Parathyroid adenoma (tissue), 2 donors: ENCODE results near the gene ANKLE2.

Source experiments
- H2AFZ ChIP-seq: fragments of 300-600 bp; sonication (generic); one replicate; pipeline ENCODE4 v1.7.0; 2017; ENCODE audit warnings: antibody characterized with exemption, mild to moderate bottlenecking
- H3K27ac ChIP-seq: fragments of 300-600 bp; sonication (generic); one replicate; pipeline ENCODE4 v1.7.0; 2017
- H3K27me3 ChIP-seq: fragments of 300-600 bp; sonication (generic); one replicate; pipeline ENCODE4 v1.7.0; 2017; ENCODE audit warnings: low read length; ENCODE audit not compliant: control insufficient read depth, insufficient read depth
- H3K36me3 ChIP-seq: fragments of 300-600 bp; sonication (generic); one replicate; pipeline ENCODE4 v1.7.0; 2017; ENCODE audit warnings: low read length; ENCODE audit not compliant: control insufficient read depth, insufficient read depth
- H3K4me1 ChIP-seq: fragments of 300-600 bp; sonication (generic); one replicate; pipeline ENCODE4 v1.7.0; 2017; ENCODE audit warnings: control low read depth
- H3K4me2 ChIP-seq: fragments of 300-600 bp; sonication (generic); one replicate; pipeline ENCODE4 v1.7.0; 2017; ENCODE audit warnings: low read length
- H3K4me3 ChIP-seq: fragments of 300-600 bp; sonication (generic); one replicate; pipeline ENCODE4 v1.7.0; 2017; ENCODE audit warnings: low read depth, low read length
- H3K79me2 ChIP-seq: fragments of 300-600 bp; sonication (generic); one replicate; pipeline ENCODE4 v1.7.0; 2017; ENCODE audit warnings: control low read depth
- H3K9ac ChIP-seq: fragments of 300-600 bp; sonication (generic); one replicate; pipeline ENCODE4 v1.7.0; 2017; ENCODE audit warnings: mild to moderate bottlenecking
- H3K9me3 ChIP-seq: fragments of 300-600 bp; sonication (generic); one replicate; pipeline ENCODE4 v1.7.0; 2017; ENCODE audit warnings: low read length; ENCODE audit not compliant: control insufficient read depth
- TF ChIP-seq, protein P1 (sequence below): fragments of 300-600 bp; sonication (generic); IDR thresholded peaks from one replicate; pipeline ENCODE4 v1.7.0; 2017; ENCODE audit warnings: antibody characterized with exemption, mild to moderate bottlenecking
- donor health status: primary hyperparathyroidism.

Gene ANKLE2

DNA sequence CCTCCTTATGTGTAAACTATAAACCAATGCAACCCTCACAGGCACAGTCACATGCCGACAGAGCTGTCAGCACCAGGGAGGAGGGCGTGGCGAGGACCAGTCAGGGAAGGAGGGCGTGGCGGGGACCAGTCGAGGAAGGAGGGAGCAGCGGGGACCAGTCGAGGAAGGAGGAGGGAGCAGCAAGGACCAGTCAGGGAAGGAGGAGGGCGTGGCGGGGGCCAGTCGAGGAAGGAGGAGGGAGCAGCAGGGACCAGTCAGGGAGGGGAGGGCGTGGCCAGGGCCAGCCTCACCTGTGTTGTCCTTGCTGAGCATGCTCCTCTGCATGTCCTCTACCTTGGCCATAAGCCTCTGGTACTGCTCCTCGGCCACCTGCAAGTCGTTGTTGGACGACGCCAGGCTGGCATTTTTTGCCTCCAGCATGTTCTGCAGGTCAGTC, 42.8 kb upstream of the ANKLE2 start:
- Histone ChIP-seq H3K4me2 (no peak overlapping the region), H3K36me3 (no peaks in the 10 kb centered on the region), H3K79me2 (peaks cover 24% of the 10 kb centered on the region), H3K9ac (no peak overlapping the region), H3K4me3 (no peak overlapping the region), H3K4me1 (no peaks in the 10 kb centered on the region), H3K9me3 (no peaks in the 10 kb centered on the region), H3K27me3 (no peaks in the 10 kb centered on the region), H3K27ac (no peak overlapping the region), H2AFZ (no peak overlapping the region)
- TF ChIP-seq, protein P1, sequence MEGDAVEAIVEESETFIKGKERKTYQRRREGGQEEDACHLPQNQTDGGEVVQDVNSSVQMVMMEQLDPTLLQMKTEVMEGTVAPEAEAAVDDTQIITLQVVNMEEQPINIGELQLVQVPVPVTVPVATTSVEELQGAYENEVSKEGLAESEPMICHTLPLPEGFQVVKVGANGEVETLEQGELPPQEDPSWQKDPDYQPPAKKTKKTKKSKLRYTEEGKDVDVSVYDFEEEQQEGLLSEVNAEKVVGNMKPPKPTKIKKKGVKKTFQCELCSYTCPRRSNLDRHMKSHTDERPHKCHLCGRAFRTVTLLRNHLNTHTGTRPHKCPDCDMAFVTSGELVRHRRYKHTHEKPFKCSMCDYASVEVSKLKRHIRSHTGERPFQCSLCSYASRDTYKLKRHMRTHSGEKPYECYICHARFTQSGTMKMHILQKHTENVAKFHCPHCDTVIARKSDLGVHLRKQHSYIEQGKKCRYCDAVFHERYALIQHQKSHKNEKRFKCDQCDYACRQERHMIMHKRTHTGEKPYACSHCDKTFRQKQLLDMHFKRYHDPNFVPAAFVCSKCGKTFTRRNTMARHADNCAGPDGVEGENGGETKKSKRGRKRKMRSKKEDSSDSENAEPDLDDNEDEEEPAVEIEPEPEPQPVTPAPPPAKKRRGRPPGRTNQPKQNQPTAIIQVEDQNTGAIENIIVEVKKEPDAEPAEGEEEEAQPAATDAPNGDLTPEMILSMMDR = no peak

DNA sequence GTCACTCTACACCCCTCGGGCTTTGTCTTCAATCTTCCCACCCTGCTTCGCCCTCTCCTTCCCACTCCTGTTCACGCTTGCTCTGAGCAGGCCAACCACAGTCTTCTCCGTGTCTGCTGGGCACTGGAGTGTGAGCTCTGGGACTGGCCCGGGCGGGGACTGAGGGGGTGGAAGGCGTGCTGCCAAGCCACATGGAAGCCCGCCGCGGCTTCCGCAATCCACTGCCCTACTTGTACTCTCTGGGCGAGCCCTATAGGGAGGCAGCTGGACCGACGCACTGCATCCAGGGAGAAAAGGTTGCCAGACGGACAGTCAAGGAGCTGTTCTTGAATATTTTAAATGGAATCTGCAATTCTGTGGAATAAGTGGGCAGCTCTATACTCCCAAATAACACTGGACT, 42.3 kb upstream of the ANKLE2 start:
- H3K4me2 ChIP-seq = no peak overlapping the region
- no peak overlapping the region for H3K27ac ChIP-seq
- no peak overlapping the region for H3K9ac ChIP-seq
- H3K4me1 ChIP-seq = no peaks in the 10 kb centered on the region
- no peaks in the 10 kb centered on the region for H3K9me3 ChIP-seq
- H2AFZ ChIP-seq = no peak overlapping the region
- no peaks in the 10 kb centered on the region for H3K36me3 ChIP-seq
- peaks cover 24% of the 10 kb centered on the region for H3K79me2 ChIP-seq
- H3K27me3 ChIP-seq = no peaks in the 10 kb centered on the region
- TF ChIP-seq, protein P1 = no peak
- H3K4me3 ChIP-seq = no peak overlapping the region

DNA sequence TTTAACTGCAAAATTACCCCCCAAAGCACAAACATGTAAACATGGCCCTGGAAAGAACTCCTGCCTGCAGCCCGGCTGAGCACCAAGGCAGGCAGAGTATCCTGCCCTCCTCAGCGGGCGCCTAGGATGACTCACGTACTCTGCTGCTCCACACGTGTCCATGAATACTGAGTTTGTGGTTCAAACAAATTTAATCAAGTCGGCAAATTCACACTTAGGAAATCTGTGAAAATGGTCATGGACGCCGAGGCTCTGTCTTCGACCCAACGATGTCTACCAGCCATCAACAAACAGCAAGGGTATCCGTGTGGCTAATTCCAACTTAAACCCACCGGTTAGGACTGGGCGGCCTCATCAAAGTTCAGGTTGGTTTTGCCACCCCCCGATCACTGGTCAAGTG, 41.5 kb upstream of the ANKLE2 start:
- H2AFZ ChIP-seq = no peak overlapping the region
- H3K4me3 ChIP-seq = no peak overlapping the region
- H3K9ac ChIP-seq = no peak overlapping the region
- H3K27ac ChIP-seq = no peak overlapping the region
- TF ChIP-seq, protein P1 = no peak
- H3K36me3 ChIP-seq = no peaks in the 10 kb centered on the region
- H3K9me3 ChIP-seq = no peaks in the 10 kb centered on the region
- no peak overlapping the region for H3K4me2 ChIP-seq
- peaks cover 18% of the 10 kb centered on the region for H3K79me2 ChIP-seq
- H3K4me1 ChIP-seq = no peaks in the 10 kb centered on the region
- no peaks in the 10 kb centered on the region for H3K27me3 ChIP-seq

DNA sequence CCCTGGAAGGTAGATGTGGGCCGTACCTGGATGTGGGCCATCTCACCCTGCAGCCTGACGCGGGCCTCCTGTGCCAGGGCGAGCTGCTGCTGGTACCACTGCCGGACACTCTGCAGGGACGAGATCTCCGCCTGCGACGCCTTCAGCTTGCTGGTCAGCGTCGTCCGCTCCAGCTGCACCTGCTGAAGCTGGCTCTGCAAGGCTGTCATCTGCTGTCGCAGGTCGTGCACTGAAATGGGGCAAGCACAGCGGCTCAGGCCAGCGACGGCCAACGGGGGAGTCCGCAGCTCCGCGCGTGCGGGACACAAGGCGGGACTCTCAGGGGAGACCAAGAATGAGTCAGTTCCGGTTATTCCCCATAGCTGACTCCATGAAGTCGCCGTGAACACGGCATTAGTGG, 40.1 kb upstream of the ANKLE2 start:
- no peak overlapping the region for H3K9ac ChIP-seq
- H2AFZ ChIP-seq = no peak overlapping the region
- H3K27me3 ChIP-seq = no peaks in the 10 kb centered on the region
- H3K79me2 ChIP-seq = peaks cover 18% of the 10 kb centered on the region
- no peak overlapping the region for H3K4me3 ChIP-seq
- H3K36me3 ChIP-seq = no peaks in the 10 kb centered on the region
- TF ChIP-seq, protein P1 = no peak
- H3K9me3 ChIP-seq = no peaks in the 10 kb centered on the region
- H3K4me1 ChIP-seq = no peaks in the 10 kb centered on the region
- H3K27ac ChIP-seq = no peak overlapping the region
- H3K4me2 ChIP-seq = no peak overlapping the region

DNA sequence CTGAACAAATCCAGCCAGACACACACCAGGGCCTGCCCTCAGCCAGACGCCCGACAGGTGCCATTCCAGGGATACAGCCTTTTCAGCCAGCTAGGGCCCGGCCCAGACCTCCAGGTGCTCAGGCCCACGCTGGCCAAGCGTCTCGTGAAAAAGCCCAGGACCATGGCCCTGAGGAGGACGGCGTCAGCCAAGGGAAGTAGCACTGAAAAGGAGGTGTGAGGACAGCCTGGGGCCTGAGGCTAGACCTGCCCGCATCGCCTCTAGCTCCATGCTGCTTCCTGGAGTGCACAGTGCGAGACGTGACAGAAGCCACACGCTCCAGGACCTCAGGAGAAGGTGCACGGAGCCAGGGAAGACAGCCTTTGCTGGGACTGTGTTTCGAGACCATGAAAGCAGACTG, 37.2 kb upstream of the ANKLE2 start:
- Histone ChIP-seq H3K4me2 (no peak overlapping the region), H3K4me3 (no peak overlapping the region), H3K36me3 (no peaks in the 10 kb centered on the region), H3K9ac (no peak overlapping the region), H3K27me3 (no peaks in the 10 kb centered on the region), H2AFZ (no peak overlapping the region), H3K79me2 (peaks cover 4% of the 10 kb centered on the region), H3K9me3 (no peaks in the 10 kb centered on the region), H3K27ac (no peak overlapping the region), H3K4me1 (no peaks in the 10 kb centered on the region)
- TF ChIP-seq, protein P1 = no peak
